HepG2 (cell line): ENCODE measurements around the gene PCIF1. TPM values are rescaled to one million over a fixed set of nuclear protein-coding genes. Genes with fewer than 3 reads are reported as not detected.

ENCODE experiments used
- ATAC-seq: fragments of 200-7000 bp; cut with Tn5 transposase; 3 replicates; pipeline ENCODE4 v1.9.1; 2020; ENCODE audit warnings: mild to moderate bottlenecking, moderate library complexity
- BruUV-seq: library from RNA; stranded (reverse); fragments of 400-500 nt; replicated peaks from 2 replicates; lab custom pipeline; 2021; lab: Mats Ljungman, UMichigan
- CTCF ChIA-PET: fragments of 300-600 bp; formaldehyde crosslinking; extraction: SDS; loops from one replicate; lab custom pipeline; 2021; ENCODE audit warnings: low total read pairs, inconsistent platforms, low intra/inter-chr PET ratio; lab: Yijun Ruan, JAX
- POLR2A ChIA-PET: fragments of 350-600 bp; sonication (Branson Sonifier 250); formaldehyde crosslinking; loops from one replicate; lab custom pipeline; 2020; ENCODE audit warnings: antibody characterized with exemption, inconsistent platforms; lab: Yijun Ruan, JAX
- DNase-seq: peaks from one replicate; pipeline ENCODE4 v3.0.0-alpha.2; 2015; ENCODE audit warnings: low spot score
- FAIRE-seq: peaks from 3 replicates; lab custom pipeline; 2011; peaks lifted over from hg19 to GRCh38; lab: Jason Lieb, UNC
- H2AFZ ChIP-seq: one replicate; pipeline ENCODE4 v1.6.1; 2011; ENCODE audit warnings: low read length, inconsistent platforms
- H3K27ac ChIP-seq: fragments of 300-600 bp; 3 replicates; pipeline ENCODE4 v1.8.0; 2011; ENCODE audit warnings: mixed run types, mild to moderate bottlenecking, mixed read lengths, low read length, inconsistent platforms; ENCODE audit not compliant: insufficient read depth; ENCODE audit errors: extremely low read length
- H3K27me3 ChIP-seq, 2 experiments: fragments of 200-600 bp in 1 of 2; 2 replicates in 1 of 2; 3 replicates in 1 of 2; pipeline versions ENCODE4 v1.6.0 to v1.8.0; 2011; ENCODE audit warnings: low read length in 2 of 2, mild to moderate bottlenecking in 2 of 2, moderate library complexity in 2 of 2, inconsistent platforms in 1 of 2; ENCODE audit not compliant: insufficient read depth in 2 of 2, control insufficient read depth in 1 of 2
- H3K36me3 ChIP-seq, 2 experiments: fragments of 200-600 bp in 1 of 2; replicated peaks in 1 of 2; 2 replicates in 1 of 2; 3 replicates in 1 of 2; pipeline versions ENCODE4 v1.5.1 to v1.8.0; 2011; ENCODE audit warnings: low read length in 2 of 2, inconsistent platforms in 1 of 2; ENCODE audit not compliant: insufficient read depth in 2 of 2, control insufficient read depth in 1 of 2
- H3K4me1 ChIP-seq: 2 replicates; pipeline ENCODE4 v1.5.1; 2012; ENCODE audit warnings: low read length, inconsistent platforms; ENCODE audit not compliant: insufficient read depth
- H3K4me2 ChIP-seq: 2 replicates; pipeline ENCODE4 v1.6.0; 2011; ENCODE audit warnings: low read depth, low read length, inconsistent platforms
- H3K4me3 ChIP-seq, 3 experiments: fragments of 200-600 bp in 1 of 3; sonication (generic), shearing (Covaris generic) in 1 of 3; replicated peaks in 1 of 3; 2 replicates each; pipeline ENCODE4 v1.5.1; 2011 to 2016; ENCODE audit warnings: low read length in 3 of 3, inconsistent platforms in 2 of 3, low read depth in 2 of 3, mild to moderate bottlenecking in 2 of 3, control low read depth in 1 of 3, mixed read lengths in 1 of 3; ENCODE audit not compliant: insufficient read depth in 1 of 3
- H3K79me2 ChIP-seq: one replicate; pipeline ENCODE4 v1.6.1; 2011; ENCODE audit warnings: low read length, inconsistent platforms; ENCODE audit not compliant: insufficient read depth
- H3K9ac ChIP-seq: 2 replicates; pipeline ENCODE4 v1.6.0; 2011; ENCODE audit warnings: mild to moderate bottlenecking, low read depth, low read length, inconsistent platforms; ENCODE audit not compliant: insufficient read depth
- H3K9me3 ChIP-seq: 2 replicates; pipeline ENCODE4 v1.5.1; 2012; ENCODE audit warnings: mild to moderate bottlenecking, low read length
- H4K20me1 ChIP-seq: 2 replicates; pipeline ENCODE4 v1.6.0; 2011; ENCODE audit warnings: inconsistent platforms, mild to moderate bottlenecking, low read length, moderate library complexity; ENCODE audit not compliant: insufficient read depth
- HNF1B ChIP-seq: sonication (generic); formaldehyde crosslinking; IDR thresholded peaks from 2 replicates; pipeline ENCODE4 v1.5.1; 2020; ENCODE audit warnings: mild to moderate bottlenecking, moderate library complexity, missing genetic modification reagents
- HNRNPH1 ChIP-seq: fragments of 200-400 bp; formaldehyde crosslinking; optimal IDR thresholded peaks from 2 replicates; pipeline ENCODE3; 2017; ENCODE audit warnings: mild to moderate bottlenecking, low read depth, low read length
- RAD51 ChIP-seq: fragments of 450-650 bp; IDR thresholded peaks from 2 replicates; pipeline ENCODE4 v1.6.1; 2016; ENCODE audit warnings: borderline replicate concordance
- SAP130 ChIP-seq: IDR thresholded peaks from 2 replicates; pipeline ENCODE4 v1.6.1; 2016; ENCODE audit warnings: low read depth
- ZFP36L1 ChIP-seq: sonication (generic); formaldehyde crosslinking; IDR thresholded peaks from 2 replicates; pipeline ENCODE4 v1.8.0; 2022; ENCODE audit warnings: mild to moderate bottlenecking, missing genetic modification reagents, moderate library complexity
- ZFP90 ChIP-seq: sonication (generic); formaldehyde crosslinking; IDR thresholded peaks from 2 replicates; pipeline ENCODE4 v1.8.0; 2022; ENCODE audit warnings: missing genetic modification reagents, mild to moderate bottlenecking, inconsistent platforms, borderline replicate concordance
- ZFP91 ChIP-seq: sonication (generic); formaldehyde crosslinking; IDR thresholded peaks from 2 replicates; pipeline ENCODE4 v1.9.0; 2022; ENCODE audit warnings: missing genetic modification reagents, mild to moderate bottlenecking, borderline replicate concordance
- ZNF3 ChIP-seq: IDR thresholded peaks from 2 replicates; pipeline ENCODE4 v1.7.0; 2017; ENCODE audit warnings: inconsistent platforms
- ZNF367 ChIP-seq: sonication (generic); formaldehyde crosslinking; IDR thresholded peaks from 2 replicates; pipeline ENCODE4 v1.4.0; 2020; ENCODE audit warnings: missing genetic modification reagents, borderline replicate concordance
- ZNF503 ChIP-seq: sonication (generic); formaldehyde crosslinking; IDR thresholded peaks from 2 replicates; pipeline ENCODE4 v1.4.0; 2020; ENCODE audit warnings: missing genetic modification reagents
- ZNF513 ChIP-seq: sonication (generic); formaldehyde crosslinking; conservative IDR thresholded peaks from 2 replicates; pipeline ENCODE4 v1.5.0; 2020; ENCODE audit warnings: missing genetic modification reagents
- ZNF766 ChIP-seq: sonication (generic); formaldehyde crosslinking; IDR thresholded peaks from 2 replicates; pipeline ENCODE4 v1.5.0; 2020; ENCODE audit warnings: missing genetic modification reagents, borderline replicate concordance
- ZNF850 ChIP-seq: sonication (generic); formaldehyde crosslinking; conservative IDR thresholded peaks from 2 replicates; pipeline ENCODE4 v1.9.0; 2021; ENCODE audit warnings: mild to moderate bottlenecking, missing genetic modification reagents
- WGBS: methylation state at CpG from one replicate; pipeline ENCODE4 v1.1.6; 2017; ENCODE audit warnings: low lambda C conversion rate; 5-methylcytosine and 5-hydroxymethylcytosine counted together
- in situ Hi-C: cut with HindIII; loops from 2 replicates; pipeline ENCODE4 v1.10.0; 2017; ENCODE audit warnings: low pct_unique_long_range_greater_than_20kb; ENCODE audit not compliant: extremely low pct_ligation_motif_present
- intact Hi-C: fragments of 100-400 bp; cut with micrococcal nuclease; formaldehyde crosslinking; loops from one replicate; pipeline ENCODE4 v1.10.0; 2022; ENCODE audit not compliant: unreplicated experiment
- polyA plus RNA-seq, 8 experiments: library from polyadenylated mRNA; depleted of rRNA in 3 of 8; stranded (reverse) in 7 of 8; unstranded in 1 of 8; fragments of >200 nt; fragmentation: Illumina TruSeq in 4 of 8; extraction: Trizol in 4 of 8; gene quantifications; 2 replicates each; pipeline versions ENCODE4 v1.2.1 to v1.2.3, GENCODE V29; 2011 to 2016; ENCODE audit warnings: low read depth in 4 of 8, missing spikeins in 1 of 8, mixed read lengths in 1 of 8; ENCODE audit not compliant: insufficient read depth in 1 of 8
- total RNA-seq, 5 experiments: library from RNA; depleted of rRNA; stranded (reverse); fragments of >200 nt; fragmentation: Illumina TruSeq; extraction: Trizol; gene quantifications; 2 replicates each; pipeline ENCODE4 v1.2.3, GENCODE V29; 2016; ENCODE audit warnings: low read depth in 1 of 5

PCIF1 gene
- total and polyA plus RNA-seq, 2 of the 13 experiments (the other 11 are each of a cell fraction or from before 2014, with no cell fraction given): 20.9 to 24.4 TPM

GRCh38 chr20:45917790-45918141 lies 16.7 kb upstream of the PCIF1 start (continued):
- TF ChIP-seq ZFP91 (CRISPR knock-in tag) (0 out of 2 replicates have a peak, but pooled peaks have one; percentile 26), ZNF367 (CRISPR knock-in tag) (no peak), ZFP36L1 (0 out of 2 replicates have a peak, but pooled peaks have one; percentile 55), ZNF513 (0 out of 2 replicates have a peak, but pooled peaks have one; percentile 16)

- Histone ChIP-seq H3K27me3 (peaks cover 0 to 8% of the 10 kb centered on the region in 2 experiments; a peak in 2 of 5 replicates), H3K4me3 (peak overlapping the region in 1 of 3 experiments; percentile 9; a peak in 2 of 6 replicates), H4K20me1 (no peaks in the 10 kb centered on the region), H3K79me2 (no peaks in the 10 kb centered on the region), H3K9me3 (no peaks in the 10 kb centered on the region), H3K36me3 (no peaks in the 10 kb centered on the region), H2AFZ (peak overlapping the region; percentile 17), H3K27ac (peak overlapping the region; percentile 7), H3K4me1 (peaks cover 74% of the 10 kb centered on the region), H3K9ac (peak overlapping the region; percentile 2; the same call in 1 of the 2 replicates), H3K4me2 (peak overlapping the region; percentile 48)
- intact Hi-C loops (no loop called here), in situ Hi-C loops (no loop called here)
- POLR2A ChIA-PET: interaction anchor here (1.3 to 5.0 kb wide), 10 partner anchors 9 to 84 kb away, joined by 4 to 78 read pairs (median 8); partner anchors contain the start of genes ACOT8, CTSA, NEURL2 and PCIF1
- BruUV-seq: no TSS peak
- DNase-seq: no peak
- ATAC-seq: peak; percentile 15
- CTCF ChIA-PET: no interaction called here
- 2% methylated on average over 5 of the region's 5 CpGs for WGBS
- no peak for FAIRE-seq
- TF ChIP-seq ZNF766 (CRISPR knock-in tag) (0 out of 2 replicates have a peak, but pooled peaks have one; percentile 26), ZFP90 (no peak), RAD51 (no peak), ZNF3 (CRISPR knock-in tag) (no peak), HNRNPH1 (no peak), ZNF513 (0 out of 2 replicates have a peak, but pooled peaks have one; percentile 9), SAP130 (peak; percentile 28; the same call in 1 of the 2 replicates), HNF1B (CRISPR knock-in tag) (0 out of 2 replicates have a peak, but pooled peaks have one; percentile 46), ZNF850 (CRISPR knock-in tag) (no peak), ZNF503 (0 out of 2 replicates have a peak, but pooled peaks have one; percentile 27)
Observed at GRCh38 chr20:45918182-45918737, 16.2 kb upstream of the PCIF1 start.
